Mesothelial cell of epicardium (in vitro differentiated cells): ENCODE measurements around the gene CDC20. TPM values are rescaled to one million over a fixed set of nuclear protein-coding genes. Genes with fewer than 3 reads are reported as not detected.

Source experiments
- DNase-seq, 2 experiments: peaks; one replicate each; pipeline ENCODE4 v3.0.0; 2021; ENCODE audit warnings: low spot score in 2 of 2; ENCODE audit not compliant: unreplicated experiment in 2 of 2
- H3K27ac Mint-ChIP-seq: 2 replicates; pipeline ENCODE4 v1.8.0; 2021; ENCODE audit warnings: mixed read lengths
- H3K27me3 Mint-ChIP-seq: 2 replicates; pipeline ENCODE4 v1.8.0; 2021; ENCODE audit warnings: low read depth, mixed read lengths
- H3K36me3 Mint-ChIP-seq: 2 replicates; pipeline ENCODE4 v1.8.0; 2021; ENCODE audit warnings: mixed read lengths
- H3K4me1 Mint-ChIP-seq: 2 replicates; pipeline ENCODE4 v1.8.0; 2021; ENCODE audit warnings: mixed read lengths
- H3K4me3 Mint-ChIP-seq: 2 replicates; pipeline ENCODE4 v1.8.0; 2021; ENCODE audit warnings: mild to moderate bottlenecking, moderate library complexity, mixed read lengths
- H3K9me3 Mint-ChIP-seq: 2 replicates; pipeline ENCODE4 v1.8.0; 2021; ENCODE audit warnings: mixed read lengths
- total RNA-seq: library from RNA; stranded (reverse); gene quantifications from 3 replicates; pipeline ENCODE4 v1.2.1, GENCODE V29; 2021
- TF ChIP-seq, protein P1 (sequence below): fragments of 200-600 bp; sonication (generic); IDR thresholded peaks from one replicate; pipeline ENCODE4 v1.5.0; 2021; ENCODE audit warnings: antibody characterized with exemption; ENCODE audit not compliant: unreplicated experiment

CDC20 gene
- total RNA-seq, 1 donor from 2014 or later = 33.4 TPM

GRCh38 chr1:43372172-43372571, 13.4 kb downstream of the CDC20 start:
- Mint-ChIP-seq H3K27me3 (no peaks in the 10 kb centered on the region), H3K9me3 (no peaks in the 10 kb centered on the region), H3K4me3 (no peak overlapping the region), H3K4me1 (peaks cover 11% of the 10 kb centered on the region), H3K36me3 (peaks cover 3% of the 10 kb centered on the region), H3K27ac (no peak overlapping the region)
- TF ChIP-seq, protein P1, sequence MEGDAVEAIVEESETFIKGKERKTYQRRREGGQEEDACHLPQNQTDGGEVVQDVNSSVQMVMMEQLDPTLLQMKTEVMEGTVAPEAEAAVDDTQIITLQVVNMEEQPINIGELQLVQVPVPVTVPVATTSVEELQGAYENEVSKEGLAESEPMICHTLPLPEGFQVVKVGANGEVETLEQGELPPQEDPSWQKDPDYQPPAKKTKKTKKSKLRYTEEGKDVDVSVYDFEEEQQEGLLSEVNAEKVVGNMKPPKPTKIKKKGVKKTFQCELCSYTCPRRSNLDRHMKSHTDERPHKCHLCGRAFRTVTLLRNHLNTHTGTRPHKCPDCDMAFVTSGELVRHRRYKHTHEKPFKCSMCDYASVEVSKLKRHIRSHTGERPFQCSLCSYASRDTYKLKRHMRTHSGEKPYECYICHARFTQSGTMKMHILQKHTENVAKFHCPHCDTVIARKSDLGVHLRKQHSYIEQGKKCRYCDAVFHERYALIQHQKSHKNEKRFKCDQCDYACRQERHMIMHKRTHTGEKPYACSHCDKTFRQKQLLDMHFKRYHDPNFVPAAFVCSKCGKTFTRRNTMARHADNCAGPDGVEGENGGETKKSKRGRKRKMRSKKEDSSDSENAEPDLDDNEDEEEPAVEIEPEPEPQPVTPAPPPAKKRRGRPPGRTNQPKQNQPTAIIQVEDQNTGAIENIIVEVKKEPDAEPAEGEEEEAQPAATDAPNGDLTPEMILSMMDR = no peak
- DNase-seq = no peak

- DNase-seq = no peak
- H3K36me3 Mint-ChIP-seq = peaks cover 3% of the 10 kb centered on the region
- H3K4me3 Mint-ChIP-seq = no peak overlapping the region
- H3K27ac Mint-ChIP-seq = no peak overlapping the region
- no peaks in the 10 kb centered on the region for H3K27me3 Mint-ChIP-seq
- H3K9me3 Mint-ChIP-seq = no peaks in the 10 kb centered on the region
- TF ChIP-seq, protein P1 = no peak
- H3K4me1 Mint-ChIP-seq = peaks cover 7% of the 10 kb centered on the region
These were observed 14.5 kb downstream of the CDC20 start for GRCh38 chr1:43373066-43373940.

- Mint-ChIP-seq H3K4me3 (no peak overlapping the region), H3K36me3 (peaks cover 9% of the 10 kb centered on the region), H3K4me1 (no peaks in the 10 kb centered on the region), H3K27ac (no peak overlapping the region), H3K27me3 (no peaks in the 10 kb centered on the region), H3K9me3 (no peaks in the 10 kb centered on the region)
- DNase-seq = no peak
- TF ChIP-seq, protein P1 = no peak
These were observed 18.0 kb downstream of the CDC20 start for GRCh38 chr1:43376723-43377235.

- TF ChIP-seq, protein P1 = no peak
- DNase-seq = no peak
- Mint-ChIP-seq H3K27ac (no peak overlapping the region), H3K4me1 (no peaks in the 10 kb centered on the region), H3K4me3 (no peak overlapping the region), H3K27me3 (no peaks in the 10 kb centered on the region), H3K36me3 (peaks cover 9% of the 10 kb centered on the region), H3K9me3 (no peaks in the 10 kb centered on the region)
These were observed 19.1 kb downstream of the CDC20 start for GRCh38 chr1:43377831-43378230.

- Mint-ChIP-seq H3K4me1 (no peaks in the 10 kb centered on the region), H3K27ac (no peak overlapping the region), H3K9me3 (no peaks in the 10 kb centered on the region), H3K36me3 (peaks cover 9% of the 10 kb centered on the region), H3K27me3 (no peaks in the 10 kb centered on the region), H3K4me3 (no peak overlapping the region)
- no peak for DNase-seq
- TF ChIP-seq, protein P1 = no peak
These were observed 20.7 kb downstream of the CDC20 start for GRCh38 chr1:43379476-43379875.
